Endothelial cell of umbilical vein (primary cell): Measurements from ENCODE around the gene NYAP2.

Experiments
- CTCF ChIP-seq, 2 donors: IDR thresholded peaks; 1 replicate in 1 of 2; 2 replicates in 1 of 2; pipeline ENCODE4 v1.5.1; 2011; ENCODE audit warnings: low read length in 2 of 2, mild to moderate bottlenecking in 2 of 2, moderate library complexity in 2 of 2, control low read depth in 1 of 2, inconsistent platforms in 1 of 2, low read depth in 1 of 2; ENCODE audit not compliant: insufficient read depth in 1 of 2; ENCODE audit errors: extremely low read depth in 1 of 2
- EZH2 ChIP-seq: IDR thresholded peaks from 2 replicates; pipeline ENCODE4 v1.6.1; 2012; ENCODE audit warnings: borderline replicate concordance, low read depth, mild to moderate bottlenecking, moderate library complexity, low read length, inconsistent platforms; ENCODE audit not compliant: severe bottlenecking
- FOS ChIP-seq: IDR thresholded peaks from 2 replicates; pipeline ENCODE4 v1.6.1; 2011; ENCODE audit warnings: mild to moderate bottlenecking, low read length, moderate library complexity, borderline replicate concordance; ENCODE audit not compliant: insufficient read depth
- GATA2 ChIP-seq: IDR thresholded peaks from 2 replicates; pipeline ENCODE4 v1.7.0; 2011; ENCODE audit warnings: low read depth, mild to moderate bottlenecking, moderate library complexity, mixed read lengths, low read length; ENCODE audit not compliant: insufficient read length, insufficient read depth
- JUN ChIP-seq: IDR thresholded peaks from 2 replicates; pipeline ENCODE4 v1.6.1; 2011; ENCODE audit warnings: borderline replicate concordance, low read depth; ENCODE audit not compliant: insufficient read length, insufficient read depth
- MAX ChIP-seq: IDR thresholded peaks from 2 replicates; pipeline ENCODE4 v1.6.1; 2011; ENCODE audit not compliant: insufficient read depth, insufficient read length
- MYC ChIP-seq: IDR thresholded peaks from one replicate; pipeline ENCODE4 v1.6.1; 2011; ENCODE audit warnings: mild to moderate bottlenecking, low read depth, low read length
- POLR2A ChIP-seq: IDR thresholded peaks from 2 replicates; pipeline ENCODE4 v1.6.1; 2012; ENCODE audit warnings: low read depth, mild to moderate bottlenecking, control low read depth, low read length
- POLR2AphosphoS5 ChIP-seq: IDR thresholded peaks from 2 replicates; pipeline ENCODE4 v1.6.1; 2012; ENCODE audit warnings: low read depth, mild to moderate bottlenecking, control low read depth, low read length, moderate library complexity; ENCODE audit not compliant: insufficient read depth

GRCh38 chr2:225543626-225544025, 144.1 kb downstream of the NYAP2 start:
- no peak for TF ChIP-seq CTCF (IDR thresholded peaks at IDR 0.05; ENCODE audit: extremely low read depth in 1 of 2, insufficient read depth in 1 of 2, low read depth in 1 of 2, low read length in 2 of 2)
- TF ChIP-seq GATA2: no peak
- no peak for TF ChIP-seq POLR2A
- no peak for TF ChIP-seq POLR2AphosphoS5
- no peak for TF ChIP-seq EZH2
- TF ChIP-seq JUN: no peak
- TF ChIP-seq MAX: no peak
- no peak for TF ChIP-seq FOS
- no peak for TF ChIP-seq MYC
